HepG2 (cell line): Measurements from ENCODE around the gene AUNIP. TPM values are rescaled to one million over a fixed set of nuclear protein-coding genes. Genes with fewer than 3 reads are reported as not detected.
A peak's percentile ranks its signal among the peaks of the same experiment; 100 is the strongest.

Source experiments
- DMAP1 ChIP-seq: IDR thresholded peaks from 2 replicates; pipeline ENCODE4 v1.6.1; 2016
- DNMT1 ChIP-seq: sonication (generic); formaldehyde crosslinking; IDR thresholded peaks from 2 replicates; pipeline ENCODE4 v1.5.1; 2020; ENCODE audit warnings: mild to moderate bottlenecking, missing genetic modification reagents
- GZF1 ChIP-seq: sonication (generic); formaldehyde crosslinking; IDR thresholded peaks from 2 replicates; pipeline ENCODE4 v1.5.1; 2020; ENCODE audit warnings: mild to moderate bottlenecking, missing genetic modification reagents
- HMG20A ChIP-seq: IDR thresholded peaks from 2 replicates; pipeline ENCODE4 v1.6.1; 2016; ENCODE audit warnings: borderline replicate concordance
- HNF1B ChIP-seq: sonication (generic); formaldehyde crosslinking; IDR thresholded peaks from 2 replicates; pipeline ENCODE4 v1.5.1; 2020; ENCODE audit warnings: mild to moderate bottlenecking, moderate library complexity, missing genetic modification reagents
- HOXA9 ChIP-seq: sonication (generic); formaldehyde crosslinking; IDR thresholded peaks from 2 replicates; pipeline ENCODE4 v1.8.1; 2022; ENCODE audit warnings: missing genetic modification reagents, mild to moderate bottlenecking, moderate library complexity, borderline replicate concordance
- IRF1 ChIP-seq: sonication (generic); formaldehyde crosslinking; IDR thresholded peaks from 2 replicates; pipeline ENCODE4 v1.4.0; 2020; ENCODE audit warnings: low read depth, mild to moderate bottlenecking, missing genetic modification reagents
- NFKBIZ ChIP-seq: IDR thresholded peaks from 2 replicates; pipeline ENCODE4 v1.6.1; 2018; ENCODE audit warnings: missing genetic modification reagents, missing compliant biosample characterization
- SOX6 ChIP-seq, 2 experiments: fragments of 450-650 bp in 1 of 2; sonication (generic) in 1 of 2; formaldehyde crosslinking in 1 of 2; IDR thresholded peaks; 2 replicates each; pipeline versions ENCODE4 v1.4.0 to v1.6.1; 2017 to 2020; ENCODE audit warnings: antibody characterized with exemption in 1 of 2, mild to moderate bottlenecking in 1 of 2, missing genetic modification reagents in 1 of 2
- ZBTB40 ChIP-seq, 2 experiments: fragments of 450-650 bp in 1 of 2; sonication (generic) in 1 of 2; formaldehyde crosslinking in 1 of 2; IDR thresholded peaks; 2 replicates each; pipeline versions ENCODE4 v1.6.1 to v1.8.0; 2016 to 2022; ENCODE audit warnings: antibody characterized with exemption in 1 of 2, mild to moderate bottlenecking in 1 of 2, missing genetic modification reagents in 1 of 2
- ZNF343 ChIP-seq: sonication (generic); formaldehyde crosslinking; IDR thresholded peaks from 2 replicates; pipeline ENCODE4 v1.4.0; 2020; ENCODE audit warnings: mild to moderate bottlenecking, missing genetic modification reagents
- ZNF570 ChIP-seq: sonication (generic); formaldehyde crosslinking; IDR thresholded peaks from 2 replicates; pipeline ENCODE4 v1.4.0; 2020; ENCODE audit warnings: mild to moderate bottlenecking, missing genetic modification reagents, borderline replicate concordance
- polyA plus RNA-seq, 8 experiments: library from polyadenylated mRNA; depleted of rRNA in 3 of 8; stranded (reverse) in 7 of 8; unstranded in 1 of 8; fragments of >200 nt; fragmentation: Illumina TruSeq in 4 of 8; extraction: Trizol in 4 of 8; gene quantifications; 2 replicates each; pipeline versions ENCODE4 v1.2.1 to v1.2.3, GENCODE V29; 2011 to 2016; ENCODE audit warnings: low read depth in 4 of 8, missing spikeins in 1 of 8, mixed read lengths in 1 of 8; ENCODE audit not compliant: insufficient read depth in 1 of 8
- total RNA-seq, 5 experiments: library from RNA; depleted of rRNA; stranded (reverse); fragments of >200 nt; fragmentation: Illumina TruSeq; extraction: Trizol; gene quantifications; 2 replicates each; pipeline ENCODE4 v1.2.3, GENCODE V29; 2016; ENCODE audit warnings: low read depth in 1 of 5
- TF ChIP-seq, protein P1 (sequence below): sonication (generic); formaldehyde crosslinking; IDR thresholded peaks from 2 replicates; pipeline ENCODE4 v1.4.0; 2020; ENCODE audit warnings: missing genetic modification reagents

AUNIP gene
- total and polyA plus RNA-seq, 2 of the 13 experiments (the other 11 are each of a cell fraction or from before 2014, with no cell fraction given) = 3.8 to 12.3 TPM

DNA sequence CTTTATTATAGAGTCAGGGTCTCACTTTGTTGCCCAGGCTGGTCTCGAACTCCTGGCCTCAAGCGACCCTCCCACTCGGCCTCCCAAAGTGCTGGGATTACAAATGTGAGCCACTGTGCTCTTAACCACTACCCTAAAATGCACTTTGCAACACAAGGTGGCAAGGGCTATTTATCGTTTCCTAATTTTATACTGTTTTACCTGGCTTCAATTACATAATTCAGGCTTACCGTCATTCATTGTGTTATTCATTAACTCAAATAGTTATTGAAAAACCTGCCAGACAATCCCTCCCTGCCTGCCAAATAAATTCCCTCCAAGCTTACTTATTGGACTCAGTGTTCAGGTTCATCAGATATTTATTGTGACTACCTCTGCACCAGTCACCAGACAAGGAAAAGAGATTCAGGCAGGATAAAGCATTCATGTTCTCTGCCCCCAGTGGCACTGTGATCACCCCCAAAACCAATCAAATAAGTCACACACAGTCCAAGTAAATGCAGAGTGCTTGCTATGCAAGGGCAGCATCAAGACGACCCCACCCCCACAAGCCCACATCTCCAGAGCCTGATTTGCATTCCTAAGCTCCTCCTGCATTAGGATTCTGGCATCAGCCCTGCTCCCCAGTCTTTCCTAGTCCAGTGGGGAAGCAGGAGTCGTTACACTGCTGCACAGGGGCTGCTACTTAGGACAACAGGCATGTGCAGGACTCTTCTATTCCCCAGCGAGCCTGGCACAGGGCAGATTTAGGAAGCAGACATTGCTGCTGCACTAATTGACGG lies 8.1 kb upstream of the AUNIP start (continued):
- TF ChIP-seq ZNF570 (no peak), ZNF343 (no peak), NFKBIZ (CRISPR knock-in tag) (no peak), ZBTB40 (IDR thresholded peaks at IDR 0.05) (no peak), ZBTB40 (CRISPR knock-in tag; IDR thresholded peaks at IDR 0.05) (no peak), HOXA9 (no peak), DMAP1 (CRISPR knock-in tag) (no peak), HNF1B (no peak; the same call in 1 of the 2 replicates), IRF1 (CRISPR knock-in tag) (no peak), SOX6 (IDR thresholded peaks at IDR 0.05) (no peak), SOX6 (CRISPR knock-in tag; IDR thresholded peaks at IDR 0.05) (peak; percentile 64; the same call in 1 of the 2 replicates), DNMT1 (CRISPR knock-in tag) (no peak), HMG20A (CRISPR knock-in tag) (no peak), GZF1 (CRISPR knock-in tag) (no peak)
- TF ChIP-seq, protein P1, sequence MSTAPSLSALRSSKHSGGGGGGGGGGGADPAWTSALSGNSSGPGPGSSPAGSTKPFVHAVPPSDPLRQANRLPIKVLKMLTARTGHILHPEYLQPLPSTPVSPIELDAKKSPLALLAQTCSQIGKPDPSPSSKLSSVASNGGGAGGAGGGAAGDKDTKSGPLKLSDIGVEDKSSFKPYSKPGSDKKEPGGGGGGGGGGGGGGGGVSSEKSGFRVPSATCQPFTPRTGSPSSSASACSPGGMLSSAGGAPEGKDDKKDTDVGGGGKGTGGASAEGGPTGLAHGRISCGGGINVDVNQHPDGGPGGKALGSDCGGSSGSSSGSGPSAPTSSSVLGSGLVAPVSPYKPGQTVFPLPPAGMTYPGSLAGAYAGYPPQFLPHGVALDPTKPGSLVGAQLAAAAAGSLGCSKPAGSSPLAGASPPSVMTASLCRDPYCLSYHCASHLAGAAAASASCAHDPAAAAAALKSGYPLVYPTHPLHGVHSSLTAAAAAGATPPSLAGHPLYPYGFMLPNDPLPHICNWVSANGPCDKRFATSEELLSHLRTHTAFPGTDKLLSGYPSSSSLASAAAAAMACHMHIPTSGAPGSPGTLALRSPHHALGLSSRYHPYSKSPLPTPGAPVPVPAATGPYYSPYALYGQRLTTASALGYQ = no peak
